SK-N-SH (cell line): ENCODE results near the gene RBAK. TPM values are rescaled to one million over a fixed set of nuclear protein-coding genes. Genes with fewer than 3 reads are reported as not detected.

Source experiments
- CTCF ChIA-PET: fragments of 300-600, 350-600 bp; formaldehyde crosslinking; extraction: SDS; loops from one replicate; lab custom pipeline; 2021; lab: Yijun Ruan, JAX
- POLR2A ChIA-PET: fragments of 350-600 bp; sonication (Branson Sonifier 250); formaldehyde crosslinking; extraction: SDS; loops from one replicate; lab custom pipeline; 2020; ENCODE audit warnings: antibody characterized with exemption, inconsistent platforms; lab: Yijun Ruan, JAX
- DNase-seq: peaks from one replicate; pipeline ENCODE4 v3.0.0; 2012
- H2AFZ ChIP-seq: fragments of 200-600 bp; sonication (generic); 2 replicates; pipeline ENCODE4 v1.8.1; 2016; ENCODE audit warnings: antibody characterized with exemption, mild to moderate bottlenecking, low read depth
- H3F3A ChIP-seq: fragments of 200-600 bp; sonication (generic); replicated peaks from 2 replicates; pipeline ENCODE3; 2016; ENCODE audit warnings: antibody characterized with exemption, mild to moderate bottlenecking; ENCODE audit not compliant: insufficient read depth
- H3K27ac ChIP-seq, 2 experiments: fragments of 200-500 bp in 1 of 2; fragments of 200-600 bp in 1 of 2; sonication (Bioruptor generic) in 1 of 2; sonication (generic), shearing (Covaris generic) in 1 of 2; 2 replicates each; pipeline versions ENCODE4 v1.5.1 to v1.6.1; 2014 to 2016; ENCODE audit warnings: low read depth in 2 of 2, inconsistent platforms in 1 of 2, low read length in 1 of 2, mild to moderate bottlenecking in 1 of 2, mixed read lengths in 1 of 2
- H3K27me3 ChIP-seq: fragments of 200-600 bp; sonication (generic), shearing (Covaris generic); 2 replicates; pipeline ENCODE4 v1.6.1; 2016; ENCODE audit warnings: mixed run types; ENCODE audit not compliant: insufficient read depth
- H3K36me3 ChIP-seq, 2 experiments: fragments of 200-500 bp in 1 of 2; fragments of 200-600 bp in 1 of 2; sonication (Bioruptor generic) in 1 of 2; sonication (generic) in 1 of 2; replicated peaks in 1 of 2; 2 replicates each; pipeline versions ENCODE3 to v1.5.1; 2014 to 2016; ENCODE audit warnings: low read length in 1 of 2, mild to moderate bottlenecking in 1 of 2; ENCODE audit not compliant: insufficient read depth in 2 of 2, control insufficient read depth in 1 of 2
- H3K4me1 ChIP-seq, 2 experiments: fragments of 200-500 bp in 1 of 2; fragments of 200-600 bp in 1 of 2; sonication (Bioruptor generic) in 1 of 2; sonication (generic), shearing (Covaris generic) in 1 of 2; 2 replicates each; pipeline versions ENCODE4 v1.5.1 to v1.6.1; 2014 to 2016; ENCODE audit warnings: low read depth in 1 of 2, low read length in 1 of 2, mixed run types in 1 of 2; ENCODE audit not compliant: insufficient read depth in 2 of 2, control insufficient read depth in 1 of 2
- H3K4me2 ChIP-seq: fragments of 200-600 bp; sonication (generic), shearing (Covaris generic); 2 replicates; pipeline ENCODE4 v1.6.1; 2017; ENCODE audit warnings: mixed run types
- H3K4me3 ChIP-seq, 2 experiments: fragments of 200-500 bp in 1 of 2; fragments of 200-600 bp in 1 of 2; sonication (Bioruptor generic) in 1 of 2; sonication (generic), shearing (Covaris generic) in 1 of 2; 2 replicates each; pipeline versions ENCODE4 v1.5.1 to v1.8.1; 2014 to 2016; ENCODE audit warnings: low read depth in 2 of 2, inconsistent platforms in 1 of 2, low read length in 1 of 2, mild to moderate bottlenecking in 1 of 2, mixed read lengths in 1 of 2, moderate library complexity in 1 of 2
- H3K79me2 ChIP-seq: fragments of 200-600 bp; sonication (generic); 2 replicates; pipeline ENCODE4 v1.8.1; 2017; ENCODE audit warnings: mild to moderate bottlenecking; ENCODE audit not compliant: insufficient read depth
- H3K9ac ChIP-seq: fragments of 200-600 bp; sonication (generic); 2 replicates; pipeline ENCODE4 v1.6.1; 2017; ENCODE audit warnings: mixed run types
- H3K9me2 ChIP-seq: fragments of 200-600 bp; sonication (generic); 2 replicates; pipeline ENCODE4 v1.6.1; 2017; ENCODE audit warnings: mixed run types
- H3K9me3 ChIP-seq: fragments of 200-600 bp; sonication (generic); 2 replicates; pipeline ENCODE4 v1.6.1; 2017; ENCODE audit warnings: mixed run types, mild to moderate bottlenecking, moderate library complexity
- H4K20me1 ChIP-seq: fragments of 200-600 bp; sonication (generic); 2 replicates; pipeline ENCODE4 v1.6.1; 2017; ENCODE audit warnings: mild to moderate bottlenecking, mixed run types; ENCODE audit not compliant: insufficient read depth
- ELF1 ChIP-seq: IDR thresholded peaks from 2 replicates; pipeline ENCODE4 v1.4.0; 2012
- EZH2phosphoT487 ChIP-seq: fragments of 200-600 bp; sonication (generic); IDR thresholded peaks from 2 replicates; pipeline ENCODE4 v1.6.1; 2017; ENCODE audit warnings: low read depth, mixed run types, mild to moderate bottlenecking, antibody characterized with exemption, moderate library complexity, borderline replicate concordance
- FOSL2 ChIP-seq: IDR thresholded peaks from 2 replicates; pipeline ENCODE4 v1.4.0; 2012; ENCODE audit warnings: low read depth, mild to moderate bottlenecking, moderate library complexity, borderline replicate concordance
- FOXM1 ChIP-seq: IDR thresholded peaks from 2 replicates; pipeline ENCODE4 v1.4.0; 2012; ENCODE audit warnings: low read depth, mild to moderate bottlenecking
- MXI1 ChIP-seq: IDR thresholded peaks from 2 replicates; pipeline ENCODE4 v1.6.1; 2012; ENCODE audit warnings: mild to moderate bottlenecking, low read depth, low read length, improper control_type of control experiment
- NFIC ChIP-seq: IDR thresholded peaks from 2 replicates; pipeline ENCODE4 v1.4.0; 2012; ENCODE audit warnings: borderline replicate concordance
- POLR2AphosphoS5 ChIP-seq: IDR thresholded peaks from 2 replicates; pipeline ENCODE4 v1.6.1; 2012; ENCODE audit warnings: low read depth, low read length
- RAD21 ChIP-seq: IDR thresholded peaks from 2 replicates; pipeline ENCODE4 v1.6.1; 2012; ENCODE audit warnings: mild to moderate bottlenecking, low read length
- RCOR1 ChIP-seq: fragments of 150-350 bp; IDR thresholded peaks from 2 replicates; pipeline ENCODE4 v1.6.1; 2017; ENCODE audit warnings: antibody characterized with exemption, low read length
- RFX5 ChIP-seq: IDR thresholded peaks from 2 replicates; pipeline ENCODE4 v1.6.1; 2012; ENCODE audit warnings: mild to moderate bottlenecking, improper control_type of control experiment, low read length
- SMC3 ChIP-seq: IDR thresholded peaks from 2 replicates; pipeline ENCODE4 v1.6.1; 2012; ENCODE audit warnings: low read depth, low read length, improper control_type of control experiment
- TCF12 ChIP-seq: IDR thresholded peaks from 2 replicates; pipeline ENCODE4 v1.4.0; 2012
- YY1 ChIP-seq: IDR thresholded peaks from 2 replicates; pipeline ENCODE4 v1.4.0; 2012; ENCODE audit warnings: low read depth, mild to moderate bottlenecking
- WGBS: methylation state at CpG from one replicate; pipeline ENCODE4 v1.1.6; 2017; ENCODE audit warnings: low lambda C conversion rate; 5-methylcytosine and 5-hydroxymethylcytosine counted together
- polyA plus RNA-seq, 3 experiments: library from polyadenylated mRNA; depleted of rRNA; stranded (reverse); fragments of >200 nt; gene quantifications; 2 replicates each; pipeline ENCODE4 v1.2.3, GENCODE V29; 2012
- TF ChIP-seq, protein P1 (sequence below): fragments of 200-600 bp; sonication (generic); IDR thresholded peaks from 2 replicates; pipeline ENCODE4 v1.6.1; 2017; ENCODE audit warnings: antibody characterized with exemption, mild to moderate bottlenecking, moderate library complexity
- TF ChIP-seq, protein P2 (sequence below): IDR thresholded peaks from 2 replicates; pipeline ENCODE4 v1.4.0; 2012; ENCODE audit warnings: low read depth, borderline replicate concordance
- TF ChIP-seq, protein P3 (sequence below): fragments of 150-350 bp; IDR thresholded peaks from 2 replicates; pipeline ENCODE4 v1.6.1; 2016; ENCODE audit warnings: mild to moderate bottlenecking, low read depth, low read length
- TF ChIP-seq, protein P4 (sequence below): IDR thresholded peaks from 2 replicates; pipeline ENCODE4; 2012
- TF ChIP-seq, protein P5 (sequence below): IDR thresholded peaks from 2 replicates; pipeline ENCODE4 v1.4.0; 2012; ENCODE audit warnings: low read depth

The RBAK gene
- polyA plus RNA-seq, 1 of the 3 experiments (the other 2 are of a cell fraction), result 2.5 TPM

DNA sequence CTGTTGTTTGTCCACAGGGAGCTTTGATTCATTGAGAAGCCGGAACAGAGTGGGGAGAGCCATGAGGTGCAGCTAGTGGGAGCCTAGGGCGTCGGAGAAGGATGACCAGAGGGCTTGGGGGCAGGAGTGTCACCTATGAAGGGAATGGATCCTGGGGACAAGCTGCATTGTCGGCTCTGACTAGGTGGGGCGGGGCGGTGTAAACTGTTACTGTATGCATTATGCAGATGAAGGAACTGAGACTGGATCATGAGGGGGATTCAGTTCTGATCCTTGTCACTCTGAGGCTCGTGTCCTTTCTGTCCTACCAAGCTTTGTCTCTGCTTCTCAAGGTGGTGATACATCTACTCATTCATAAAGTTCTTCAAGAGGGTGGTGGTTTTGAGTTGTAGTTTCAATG is 46.8 kb upstream of the RBAK start:
- H3F3A ChIP-seq, result no peaks in the 10 kb centered on the region
- no peak overlapping the region for H3K4me3 ChIP-seq
- DNase-seq, result no peak
- H3K36me3 ChIP-seq, result peaks cover 43 to 50% of the 10 kb centered on the region in 2 experiments
- H3K9me2 ChIP-seq, result no peaks in the 10 kb centered on the region
- H4K20me1 ChIP-seq, result no peaks in the 10 kb centered on the region; the same call in 1 of the 2 replicates
- H3K4me1 ChIP-seq, result no peaks in the 10 kb centered on the region
- H2AFZ ChIP-seq, result no peak overlapping the region
- H3K9ac ChIP-seq, result no peak overlapping the region
- CTCF ChIA-PET, result interaction anchor here (1.1 to 2.2 kb wide), 2 partner anchors 25 to 200 kb away, joined by 3 to 9 read pairs; no protein-coding TSS in a partner anchor
- 89% methylated on average over 7 of the region's 7 CpGs for WGBS
- no peaks in the 10 kb centered on the region for H3K27me3 ChIP-seq
- POLR2A ChIA-PET, result no interaction called here
- H3K9me3 ChIP-seq, result no peaks in the 10 kb centered on the region
- no peak overlapping the region for H3K27ac ChIP-seq
- TF ChIP-seq, protein P1, sequence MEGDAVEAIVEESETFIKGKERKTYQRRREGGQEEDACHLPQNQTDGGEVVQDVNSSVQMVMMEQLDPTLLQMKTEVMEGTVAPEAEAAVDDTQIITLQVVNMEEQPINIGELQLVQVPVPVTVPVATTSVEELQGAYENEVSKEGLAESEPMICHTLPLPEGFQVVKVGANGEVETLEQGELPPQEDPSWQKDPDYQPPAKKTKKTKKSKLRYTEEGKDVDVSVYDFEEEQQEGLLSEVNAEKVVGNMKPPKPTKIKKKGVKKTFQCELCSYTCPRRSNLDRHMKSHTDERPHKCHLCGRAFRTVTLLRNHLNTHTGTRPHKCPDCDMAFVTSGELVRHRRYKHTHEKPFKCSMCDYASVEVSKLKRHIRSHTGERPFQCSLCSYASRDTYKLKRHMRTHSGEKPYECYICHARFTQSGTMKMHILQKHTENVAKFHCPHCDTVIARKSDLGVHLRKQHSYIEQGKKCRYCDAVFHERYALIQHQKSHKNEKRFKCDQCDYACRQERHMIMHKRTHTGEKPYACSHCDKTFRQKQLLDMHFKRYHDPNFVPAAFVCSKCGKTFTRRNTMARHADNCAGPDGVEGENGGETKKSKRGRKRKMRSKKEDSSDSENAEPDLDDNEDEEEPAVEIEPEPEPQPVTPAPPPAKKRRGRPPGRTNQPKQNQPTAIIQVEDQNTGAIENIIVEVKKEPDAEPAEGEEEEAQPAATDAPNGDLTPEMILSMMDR, result no peak
- TF ChIP-seq RFX5 (no peak), RAD21 (no peak), POLR2AphosphoS5 (no peak), RCOR1 (no peak), NFIC (no peak), YY1 (no peak)
- TF ChIP-seq, protein P2, sequence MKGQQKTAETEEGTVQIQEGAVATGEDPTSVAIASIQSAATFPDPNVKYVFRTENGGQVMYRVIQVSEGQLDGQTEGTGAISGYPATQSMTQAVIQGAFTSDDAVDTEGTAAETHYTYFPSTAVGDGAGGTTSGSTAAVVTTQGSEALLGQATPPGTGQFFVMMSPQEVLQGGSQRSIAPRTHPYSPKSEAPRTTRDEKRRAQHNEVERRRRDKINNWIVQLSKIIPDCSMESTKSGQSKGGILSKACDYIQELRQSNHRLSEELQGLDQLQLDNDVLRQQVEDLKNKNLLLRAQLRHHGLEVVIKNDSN, result no peak
- TF ChIP-seq, protein P3, sequence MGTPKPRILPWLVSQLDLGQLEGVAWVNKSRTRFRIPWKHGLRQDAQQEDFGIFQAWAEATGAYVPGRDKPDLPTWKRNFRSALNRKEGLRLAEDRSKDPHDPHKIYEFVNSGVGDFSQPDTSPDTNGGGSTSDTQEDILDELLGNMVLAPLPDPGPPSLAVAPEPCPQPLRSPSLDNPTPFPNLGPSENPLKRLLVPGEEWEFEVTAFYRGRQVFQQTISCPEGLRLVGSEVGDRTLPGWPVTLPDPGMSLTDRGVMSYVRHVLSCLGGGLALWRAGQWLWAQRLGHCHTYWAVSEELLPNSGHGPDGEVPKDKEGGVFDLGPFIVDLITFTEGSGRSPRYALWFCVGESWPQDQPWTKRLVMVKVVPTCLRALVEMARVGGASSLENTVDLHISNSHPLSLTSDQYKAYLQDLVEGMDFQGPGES, result no peak
- H3K79me2 ChIP-seq, result peaks cover 5% of the 10 kb centered on the region; the same call in 1 of the 2 replicates
- no peak overlapping the region for H3K4me2 ChIP-seq

DNA sequence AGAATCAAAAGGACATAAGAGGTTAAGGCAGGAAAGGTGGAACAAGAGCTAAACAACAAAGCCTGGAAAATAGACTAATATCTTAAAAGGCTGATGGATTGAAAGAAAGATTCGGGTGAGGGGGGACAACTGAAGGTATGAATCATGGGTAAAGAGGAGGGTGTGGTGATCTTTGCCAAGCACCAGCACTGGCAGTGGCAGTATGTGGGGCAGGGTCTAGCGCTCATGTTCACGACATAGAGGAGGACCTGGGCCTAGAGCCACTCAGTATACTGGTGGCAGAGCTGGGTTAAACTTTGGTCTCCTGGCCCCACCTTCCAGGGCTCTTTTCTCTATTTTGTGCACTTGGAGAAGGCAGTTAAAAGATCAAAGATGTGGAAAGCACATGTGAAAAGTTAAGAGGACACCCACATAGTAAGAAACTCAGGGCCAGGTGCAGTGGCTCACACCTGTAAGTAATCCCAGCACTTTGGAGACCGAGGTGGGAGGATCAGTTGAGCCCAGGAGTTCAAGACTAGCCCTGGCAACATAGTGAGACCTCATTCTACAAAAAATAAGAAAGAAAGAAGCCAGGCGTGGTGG is 46.2 kb upstream of the RBAK start:
- Histone ChIP-seq H3F3A (no peaks in the 10 kb centered on the region), H3K27ac (no peak overlapping the region), H2AFZ (no peak overlapping the region), H4K20me1 (no peaks in the 10 kb centered on the region; the same call in 1 of the 2 replicates), H3K27me3 (no peaks in the 10 kb centered on the region), H3K9me2 (no peaks in the 10 kb centered on the region), H3K4me2 (no peak overlapping the region), H3K4me3 (no peak overlapping the region), H3K9me3 (no peaks in the 10 kb centered on the region), H3K9ac (no peak overlapping the region), H3K36me3 (peaks cover 42 to 48% of the 10 kb centered on the region in 2 experiments), H3K79me2 (no peaks in the 10 kb centered on the region; the same call in 1 of the 2 replicates), H3K4me1 (no peaks in the 10 kb centered on the region)
- POLR2A ChIA-PET, result no interaction called here
- WGBS, result 92% methylated on average over 5 of the region's 5 CpGs
- CTCF ChIA-PET, result interaction anchor here (1.1 kb wide), 1 partner anchor 201 kb away, joined by 3 read pairs; no protein-coding TSS in a partner anchor
- no peak for DNase-seq
- no peak for TF ChIP-seq EZH2phosphoT487
- no peak for TF ChIP-seq FOXM1
- no peak for TF ChIP-seq MXI1
- no peak for TF ChIP-seq RAD21
- no peak for TF ChIP-seq TCF12
- no peak for TF ChIP-seq SMC3
- TF ChIP-seq, protein P4, sequence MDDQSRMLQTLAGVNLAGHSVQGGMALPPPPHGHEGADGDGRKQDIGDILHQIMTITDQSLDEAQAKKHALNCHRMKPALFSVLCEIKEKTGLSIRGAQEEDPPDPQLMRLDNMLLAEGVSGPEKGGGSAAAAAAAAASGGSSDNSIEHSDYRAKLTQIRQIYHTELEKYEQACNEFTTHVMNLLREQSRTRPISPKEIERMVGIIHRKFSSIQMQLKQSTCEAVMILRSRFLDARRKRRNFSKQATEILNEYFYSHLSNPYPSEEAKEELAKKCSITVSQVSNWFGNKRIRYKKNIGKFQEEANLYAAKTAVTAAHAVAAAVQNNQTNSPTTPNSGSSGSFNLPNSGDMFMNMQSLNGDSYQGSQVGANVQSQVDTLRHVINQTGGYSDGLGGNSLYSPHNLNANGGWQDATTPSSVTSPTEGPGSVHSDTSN, result no peak
- TF ChIP-seq ELF1, result no peak
- no peak for TF ChIP-seq FOSL2
- TF ChIP-seq, protein P1, result no peak
- TF ChIP-seq, protein P5, sequence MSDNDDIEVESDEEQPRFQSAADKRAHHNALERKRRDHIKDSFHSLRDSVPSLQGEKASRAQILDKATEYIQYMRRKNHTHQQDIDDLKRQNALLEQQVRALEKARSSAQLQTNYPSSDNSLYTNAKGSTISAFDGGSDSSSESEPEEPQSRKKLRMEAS, result no peak
- TF ChIP-seq, protein P3, result no peak
